HG02885 (cell line): ENCODE measurements around the gene RLF.
A peak's percentile ranks its signal among the peaks of the same experiment; 100 is the strongest.
"Not testable (repeated sequence)": the region's sequence is repeated elsewhere in the genome, so short reads cannot be mapped to it uniquely, and the experiment has no call there.

Source experiments
- ATAC-seq: cut with Tn5 transposase; IDR thresholded peaks from one replicate; pipeline ENCODE4 v1.9.1; 2021; ENCODE audit warnings: mild to moderate bottlenecking; ENCODE audit not compliant: unreplicated experiment, poor library complexity

The RLF gene

DNA sequence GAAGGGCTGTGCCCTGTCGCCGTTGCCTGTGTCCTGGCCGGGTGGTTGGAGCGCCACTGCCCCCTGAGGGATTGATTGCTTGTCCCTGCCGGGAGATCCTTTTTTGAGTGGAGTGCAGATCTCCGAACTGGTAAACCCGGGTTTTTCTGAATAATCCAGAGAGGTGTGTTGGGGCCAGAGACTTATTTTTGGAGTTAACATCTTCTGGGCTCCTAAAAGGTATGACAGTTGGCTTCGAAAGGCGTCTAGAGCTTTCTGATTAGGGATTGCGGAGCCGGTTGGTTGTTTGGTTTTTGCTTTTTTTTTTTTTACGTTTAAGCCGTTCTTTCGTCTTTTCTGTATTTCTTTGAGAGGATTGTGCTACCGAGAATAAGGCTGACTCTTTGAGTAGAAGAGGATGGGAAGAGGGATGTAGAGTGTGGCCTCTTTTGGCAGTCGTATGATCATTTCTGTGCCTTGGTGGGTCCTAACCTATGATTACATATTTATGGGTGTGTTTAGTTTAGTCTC is 756 bp downstream of the RLF start:
- no peak for ATAC-seq

DNA sequence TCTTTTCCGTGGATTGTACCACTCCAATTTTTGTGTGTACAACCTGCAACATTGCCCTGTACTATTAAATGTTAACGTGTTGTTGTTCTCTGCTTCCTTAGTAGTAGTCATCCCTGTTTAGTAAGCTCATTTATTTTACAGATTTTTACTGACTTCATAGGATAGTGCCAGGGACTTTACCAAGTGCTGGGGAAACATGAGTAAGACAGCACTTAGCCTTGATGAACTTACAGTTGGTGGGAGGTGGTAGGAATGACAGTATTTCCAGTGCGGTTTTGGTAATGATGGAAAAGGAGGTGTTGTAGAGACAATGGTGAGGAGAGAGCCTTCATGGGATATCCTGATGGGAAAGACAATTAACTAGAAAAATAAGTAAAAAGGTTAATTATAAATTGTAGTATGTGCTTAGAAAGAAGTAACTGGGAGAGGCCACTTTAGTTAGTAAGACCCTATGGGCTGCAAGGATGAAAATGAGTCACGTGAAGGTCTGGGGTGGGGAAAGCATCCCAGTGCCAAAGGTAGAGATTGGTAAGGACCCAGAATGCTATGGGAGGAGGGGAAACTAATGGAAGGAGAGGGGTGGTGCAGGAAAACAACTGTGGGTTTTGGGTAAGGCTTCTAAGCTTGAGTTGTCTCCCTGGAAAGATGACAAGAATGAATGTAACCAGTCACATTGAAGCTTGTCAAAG is 1.7 kb downstream of the RLF start:
- no peak for ATAC-seq

DNA sequence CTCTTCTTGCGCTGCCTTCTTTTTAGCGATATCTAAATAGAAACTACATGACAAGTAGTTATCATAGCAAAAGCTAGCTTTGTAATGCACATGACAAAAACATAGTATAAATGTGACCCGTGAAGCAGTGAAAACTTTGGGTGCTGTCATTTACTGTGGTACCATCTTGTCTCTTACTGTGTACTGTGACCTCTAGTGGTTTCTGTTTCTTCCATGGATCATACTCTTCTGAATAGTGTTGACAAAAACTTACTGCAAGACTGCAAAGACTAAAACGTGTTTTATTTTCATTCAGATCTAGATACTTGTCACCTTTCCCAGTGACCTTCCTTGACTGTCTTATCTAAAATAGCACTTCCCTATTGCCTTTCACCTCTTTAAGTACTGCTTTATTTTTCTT is 6.1 kb downstream of the RLF start:
- ATAC-seq: no peak

DNA sequence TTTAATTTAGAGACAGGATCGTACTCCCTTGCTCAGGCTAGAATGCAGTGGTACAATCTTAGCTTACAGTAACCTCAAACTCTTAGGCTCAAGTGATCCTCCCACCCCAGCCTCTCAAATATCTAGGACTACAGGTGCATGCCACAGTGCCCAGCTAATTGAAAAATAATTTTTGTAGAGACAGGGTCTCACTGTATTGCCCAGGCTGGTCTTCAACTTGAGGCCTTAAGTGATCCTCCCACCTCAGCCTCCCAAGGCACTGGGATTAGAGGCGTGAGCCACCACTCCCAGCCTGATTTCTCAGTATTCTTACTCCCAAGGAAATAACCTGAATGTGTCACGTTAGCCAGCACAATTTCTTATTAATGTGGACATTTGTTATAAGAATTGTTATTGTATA is 9.8 kb downstream of the RLF start:
- ATAC-seq: no peak

DNA sequence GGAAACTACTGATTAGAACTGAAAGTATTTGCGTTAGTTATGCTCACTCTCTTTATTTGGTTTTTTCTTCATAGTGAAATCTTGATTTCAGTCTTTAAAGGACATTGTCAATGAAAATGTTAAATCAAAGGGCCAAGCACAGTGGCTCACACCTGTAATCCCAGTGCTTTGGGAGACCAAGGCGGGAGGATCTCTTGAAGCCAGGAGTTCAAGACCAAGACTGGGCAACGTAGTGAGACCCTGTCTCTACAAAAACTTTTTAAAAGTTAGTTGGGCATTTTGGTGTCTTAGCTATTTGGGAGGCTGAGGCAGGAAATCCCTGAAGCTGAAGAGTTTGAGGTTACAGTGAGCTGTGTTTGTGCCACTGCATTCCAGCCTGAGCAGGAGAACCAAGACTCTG is 13.6 kb downstream of the RLF start:
- ATAC-seq: no peak

DNA sequence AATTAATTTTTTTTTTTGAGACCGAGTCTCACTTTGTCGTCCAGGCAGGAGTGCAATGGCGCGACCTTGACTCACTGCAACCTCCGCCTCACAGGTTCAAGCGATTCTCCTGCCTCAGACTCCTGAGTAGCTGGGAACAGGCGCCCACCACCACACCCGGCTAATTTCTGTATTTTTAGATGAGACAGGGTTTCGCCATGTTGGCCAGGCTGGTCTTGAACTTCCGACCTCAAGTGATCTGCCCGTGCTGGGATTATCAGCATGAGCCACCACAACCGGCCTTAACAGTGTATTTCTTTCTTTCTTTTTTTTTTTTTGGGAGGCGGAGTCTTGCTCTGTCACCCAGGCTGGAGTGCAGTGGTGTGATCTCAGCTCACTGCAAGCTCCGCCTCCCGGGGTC is 15.8 kb downstream of the RLF start:
- not testable (repeated sequence) for ATAC-seq

DNA sequence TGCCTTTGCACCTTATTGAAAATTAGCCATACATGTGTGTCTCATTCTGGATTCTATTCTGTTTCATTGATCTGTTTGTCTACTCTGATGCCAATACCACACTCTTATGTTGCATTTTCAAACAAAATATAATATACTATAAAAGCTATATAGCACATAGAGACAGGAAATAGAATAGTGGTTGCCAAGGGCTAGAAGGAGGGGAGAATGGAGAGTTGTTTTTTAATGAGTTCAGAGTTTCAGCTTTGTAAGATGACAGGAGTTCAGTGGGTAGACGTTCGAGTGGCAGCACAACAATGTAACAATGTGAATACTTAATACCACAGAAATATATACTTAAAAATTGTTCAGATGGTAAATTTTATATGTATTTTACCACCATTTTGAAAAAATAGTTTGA is 17.0 kb downstream of the RLF start:
- no peak for ATAC-seq

DNA sequence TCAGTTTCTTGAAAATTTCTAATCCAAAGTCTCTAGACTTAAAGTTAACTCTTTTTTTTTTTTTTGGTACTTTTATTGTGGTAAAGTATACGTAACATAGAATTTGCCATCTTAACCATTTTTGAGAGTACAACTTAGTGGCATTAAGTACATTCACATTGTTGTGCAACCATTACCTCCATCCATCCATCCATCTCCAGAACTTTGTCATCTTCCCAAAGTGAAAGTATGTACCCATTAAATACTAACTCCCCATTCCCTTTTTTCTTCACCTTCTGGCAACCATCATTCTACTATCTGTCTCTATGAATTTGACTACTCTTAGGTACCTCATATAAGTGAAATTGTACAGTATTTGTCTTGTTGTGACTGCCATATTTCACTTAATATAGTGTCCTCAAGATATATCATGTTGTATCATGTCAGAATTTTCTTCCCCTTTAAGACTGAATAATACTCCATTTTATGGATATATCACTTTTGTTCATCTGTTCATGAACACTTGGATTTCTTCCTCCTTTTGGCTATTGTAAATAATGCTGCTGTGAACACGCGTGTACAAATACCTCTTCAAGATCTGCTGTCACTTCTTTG is 18.4 kb downstream of the RLF start:
- ATAC-seq: no peak

DNA sequence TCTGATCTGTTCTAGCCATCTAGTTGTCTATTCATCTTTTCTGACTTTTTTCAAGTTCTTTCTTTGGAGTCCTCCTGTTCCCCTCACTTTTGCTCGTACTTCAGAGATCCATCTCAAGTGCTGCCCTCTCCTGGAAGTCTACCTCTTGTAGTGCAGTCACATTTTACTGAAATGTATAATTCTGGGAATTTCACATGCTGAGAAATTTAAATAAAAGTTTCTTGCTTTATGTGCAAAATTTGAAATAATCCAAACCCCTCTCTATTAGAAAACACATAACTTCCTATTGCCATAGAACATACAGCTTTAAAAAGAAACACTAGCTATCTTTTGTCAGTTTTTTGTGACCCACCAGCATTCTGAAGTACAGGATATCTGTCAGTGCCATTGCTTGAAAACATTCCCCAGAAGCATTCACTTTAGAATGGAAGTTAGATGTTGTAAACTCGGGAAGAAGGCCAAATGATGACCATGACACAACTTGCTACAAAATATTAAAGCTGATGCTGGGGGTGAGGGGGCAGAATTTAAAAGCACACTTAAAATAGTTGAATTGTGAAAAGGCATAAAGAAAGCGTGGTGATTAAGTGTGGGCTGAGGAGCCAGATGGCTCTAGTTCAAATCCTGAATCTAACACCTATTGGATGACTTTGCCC is 22.0 kb downstream of the RLF start:
- no peak for ATAC-seq

DNA sequence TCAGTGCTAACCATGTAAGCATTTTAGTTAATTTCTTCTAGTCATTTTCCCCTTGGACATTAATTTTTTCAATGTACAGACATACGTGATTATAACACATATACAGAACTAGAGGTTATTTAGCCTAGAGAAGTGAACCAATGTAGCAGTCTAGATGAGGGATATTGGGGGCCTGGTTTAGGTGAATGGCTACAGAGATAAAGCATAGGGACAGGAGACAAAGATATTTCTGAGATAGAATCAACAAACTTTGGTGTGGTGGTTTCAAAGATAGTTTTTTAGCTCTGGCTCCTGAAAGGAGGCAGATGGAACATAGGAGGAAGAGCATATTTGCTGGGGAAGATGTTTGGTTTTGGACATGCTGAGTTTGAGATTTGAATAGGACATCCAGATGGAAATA is 23.0 kb downstream of the RLF start:
- ATAC-seq: no peak

DNA sequence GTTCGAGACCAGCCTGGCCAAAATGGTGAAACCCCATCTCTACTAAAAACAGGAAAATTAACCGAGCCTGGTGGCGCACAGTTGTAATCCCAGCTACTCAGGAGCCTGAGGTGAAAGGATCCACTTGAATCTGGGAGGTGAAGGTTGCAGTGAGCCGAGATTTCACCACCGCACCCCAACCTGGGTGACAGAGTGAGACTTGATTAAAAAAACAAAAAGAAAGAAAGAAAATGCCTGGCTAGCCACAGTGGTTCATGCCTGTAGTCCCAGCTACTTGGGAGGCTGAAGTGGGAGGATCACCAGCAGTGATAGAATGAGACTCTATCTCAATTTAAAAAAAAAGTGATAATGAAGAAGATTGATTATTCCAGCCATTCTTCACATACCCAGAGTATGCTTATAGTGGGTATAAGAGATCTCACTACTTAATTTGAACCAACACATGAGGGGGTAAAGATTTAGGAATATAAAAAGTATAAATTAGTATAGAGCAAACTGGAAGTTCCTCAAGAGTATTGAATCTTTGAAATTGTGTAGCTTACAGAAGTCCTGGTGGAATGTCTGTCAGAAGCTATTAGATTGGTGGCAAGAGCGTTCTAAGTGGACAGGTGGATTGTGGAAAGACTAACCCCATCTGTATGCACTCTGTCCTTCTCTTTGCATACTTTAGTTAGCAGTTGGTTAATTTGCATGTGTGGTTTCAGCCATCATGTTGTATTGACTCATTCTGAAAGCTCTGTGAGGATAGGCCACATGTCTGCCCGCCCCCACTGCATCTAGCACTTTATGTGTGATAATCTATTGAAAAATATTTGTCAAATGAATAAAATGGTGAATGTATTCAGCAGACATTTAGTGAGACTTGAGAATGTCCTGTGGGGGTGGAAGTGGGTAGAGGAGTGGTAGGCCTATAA is 25.0 kb downstream of the RLF start:
- peak; percentile 93 for ATAC-seq

DNA sequence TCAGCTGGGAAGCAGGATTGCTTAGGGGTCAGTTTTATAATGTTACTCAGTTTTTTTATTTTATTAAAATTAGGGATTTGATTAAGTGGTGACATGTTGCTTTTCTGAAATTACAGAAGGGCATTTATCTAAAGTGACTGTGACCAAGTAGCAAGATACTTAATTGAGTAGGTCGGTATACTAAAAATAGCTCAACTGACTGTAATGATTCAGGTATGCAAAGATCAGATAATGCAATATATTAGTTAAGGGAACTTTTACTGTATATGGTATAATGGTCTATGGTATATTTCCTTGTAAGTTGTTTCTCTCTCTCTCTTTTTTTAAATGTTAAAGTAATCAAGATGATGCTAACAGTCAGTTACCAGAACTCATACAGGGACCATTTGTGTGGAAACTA is 26.2 kb downstream of the RLF start:
- ATAC-seq: no peak

DNA sequence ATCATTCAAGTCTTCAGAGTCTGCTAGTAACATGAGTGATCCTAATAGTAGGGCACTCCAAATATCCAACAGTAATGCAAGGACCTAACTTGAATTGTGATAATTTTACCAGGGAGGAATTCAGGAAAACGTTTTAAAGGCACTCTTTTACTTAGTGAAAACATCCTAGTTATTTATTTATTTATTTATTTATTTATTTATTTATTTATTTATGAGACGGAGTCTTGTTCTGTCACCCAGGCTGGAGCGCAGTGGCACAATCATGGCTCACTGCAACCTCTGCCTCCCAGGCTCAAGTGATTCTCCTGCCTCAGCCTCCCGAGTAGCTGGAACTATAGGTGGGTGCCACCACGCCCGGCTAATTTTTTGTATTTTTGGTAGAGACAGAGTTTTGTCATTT is 33.5 kb downstream of the RLF start:
- ATAC-seq: not testable (repeated sequence)

DNA sequence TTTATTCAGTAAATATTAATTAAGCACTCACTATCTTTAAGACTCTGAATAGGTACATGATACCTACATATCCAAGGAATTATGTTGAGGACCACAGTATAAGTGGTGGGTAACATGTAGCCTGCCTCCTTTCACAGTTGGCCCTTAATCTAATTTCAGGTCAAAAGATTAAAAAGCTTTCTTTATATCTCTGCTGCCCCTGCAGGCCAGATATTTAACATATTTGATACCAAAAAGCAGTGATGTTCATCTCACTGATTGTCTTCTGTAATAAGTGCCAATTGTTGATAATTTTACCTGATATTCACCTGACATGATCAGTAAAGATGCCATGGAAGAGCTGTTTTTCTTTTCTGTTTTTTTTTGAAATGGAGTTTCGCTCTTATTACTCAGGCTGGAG is 36.5 kb downstream of the RLF start:
- no peak for ATAC-seq

DNA sequence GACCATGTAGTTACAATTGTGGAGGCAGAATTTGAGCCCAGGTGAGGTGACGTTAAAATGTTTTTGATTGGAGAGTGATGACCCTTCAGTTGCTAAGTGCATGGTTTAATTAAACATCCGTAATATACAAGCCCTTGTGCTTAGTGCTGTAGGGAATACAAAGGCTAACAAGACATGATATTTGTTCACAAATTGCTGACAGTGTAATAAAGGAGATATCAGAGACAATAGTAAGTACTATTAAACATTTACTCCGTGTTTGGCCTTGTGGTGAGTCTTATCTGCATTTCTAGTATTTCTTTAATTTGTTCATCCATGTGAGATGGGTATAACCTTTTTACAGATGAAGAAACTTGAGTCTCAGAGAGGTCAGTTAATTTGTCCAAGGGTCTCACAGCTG is 37.9 kb downstream of the RLF start:
- ATAC-seq: no peak

DNA sequence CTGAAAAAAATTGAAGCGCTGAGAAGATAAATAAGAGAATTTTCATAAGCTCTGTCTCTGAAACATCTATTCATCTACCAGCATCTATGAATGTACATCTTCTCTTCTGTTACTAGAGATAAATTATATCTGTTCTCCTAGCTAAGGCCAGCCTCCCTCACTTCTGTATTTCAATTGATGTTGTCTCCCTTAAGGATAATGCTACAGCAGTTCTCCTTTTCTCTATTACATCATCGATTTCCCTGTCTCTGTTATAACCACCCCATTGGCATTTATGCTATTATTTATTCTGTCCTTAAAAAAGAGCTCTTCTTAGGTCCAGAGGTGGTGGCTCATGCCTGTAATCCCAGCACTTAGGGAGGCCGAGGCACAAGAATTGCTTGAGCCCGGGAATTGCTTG is 43.7 kb downstream of the RLF start:
- no peak for ATAC-seq

DNA sequence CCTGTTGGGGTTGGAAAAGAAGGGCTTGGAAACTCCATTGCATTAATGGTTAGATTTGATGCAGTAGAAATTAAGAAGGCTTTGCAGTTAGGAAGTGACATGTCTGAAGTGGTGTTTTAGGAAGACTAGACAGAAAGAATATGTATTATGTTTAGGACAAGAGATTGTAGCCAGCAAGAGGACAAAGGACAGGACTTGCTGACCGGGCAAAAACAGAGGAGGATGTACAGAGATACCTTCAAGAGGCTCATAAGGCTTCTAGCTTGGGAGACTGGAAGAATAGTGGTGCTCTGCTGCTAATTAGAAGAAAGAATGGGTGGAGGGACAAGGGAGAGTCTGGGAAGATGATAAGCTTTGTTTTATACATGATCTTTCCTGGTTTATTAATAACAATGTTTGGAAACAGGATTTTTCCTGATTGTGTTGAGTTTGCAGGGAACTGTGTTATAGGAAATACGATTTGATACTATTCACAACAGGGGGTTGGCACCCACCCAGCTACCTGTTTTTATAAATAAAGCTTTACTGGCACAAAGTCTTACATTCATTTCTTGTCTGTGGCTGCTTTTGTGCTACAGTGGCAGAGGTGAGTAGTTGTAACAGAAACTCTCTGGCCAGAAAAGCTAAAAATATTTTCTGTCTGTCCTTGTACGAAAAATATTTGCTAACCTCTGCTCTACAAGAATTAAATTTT is 49.5 kb downstream of the RLF start:
- no peak for ATAC-seq

DNA sequence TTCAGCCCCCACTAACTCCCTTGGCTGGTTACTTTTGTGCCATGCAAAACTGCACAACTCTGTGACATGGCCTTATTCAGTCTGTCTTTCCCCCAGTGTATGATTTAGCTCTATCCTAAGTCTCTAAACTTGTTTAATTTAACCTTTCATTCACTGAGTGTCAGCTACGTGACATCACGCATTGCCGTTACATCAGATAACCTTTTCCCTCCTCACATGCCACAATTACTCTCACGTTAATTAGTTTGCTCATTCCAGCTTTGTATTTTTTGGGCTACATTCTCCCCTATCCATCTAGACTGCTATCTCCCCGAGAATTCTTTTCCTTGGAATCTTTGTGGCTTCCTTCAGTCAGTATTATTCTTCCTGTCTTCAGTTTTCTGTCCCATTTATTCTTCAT is 57.1 kb downstream of the RLF start:
- ATAC-seq: no peak

DNA sequence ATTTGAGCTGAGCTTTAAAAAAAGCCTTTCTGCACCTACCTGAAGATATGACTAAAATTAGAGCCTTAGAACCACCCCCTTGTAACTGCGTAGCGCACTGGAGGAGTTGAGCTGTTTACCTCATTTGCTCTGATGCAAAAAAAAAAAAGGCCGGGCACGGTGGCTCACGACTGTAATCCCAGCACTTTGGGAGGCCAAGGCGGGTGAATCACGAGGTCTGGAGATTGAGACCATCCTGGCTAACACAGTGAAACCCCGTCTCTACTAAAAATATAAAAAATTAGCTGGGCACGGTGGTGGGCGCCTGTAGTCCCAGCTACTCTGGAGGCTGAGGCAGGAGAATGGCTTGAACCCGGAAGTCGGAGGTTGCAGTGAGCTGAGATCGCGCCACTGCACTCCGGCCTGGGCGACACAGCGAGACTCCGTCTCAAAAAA is 60.3 kb downstream of the RLF start:
- not testable (repeated sequence) for ATAC-seq
